Muscle of arm (tissue), 12 donors: Measurements from ENCODE around the gene SPINK5. TPM values are rescaled to one million over a fixed set of nuclear protein-coding genes. Genes with fewer than 3 reads are reported as not detected.

Experiments used
- DNase-seq: peaks from one replicate; pipeline ENCODE4 v3.0.0-alpha.2; 2013
- polyA plus RNA-seq, 12 donors: library from polyadenylated mRNA; unstranded; fragments of 120-200 nt; gene quantifications; one replicate each; pipeline ENCODE4 v1.2.1, GENCODE V29; 2013; ENCODE audit not compliant: insufficient read length in 12 of 12

Gene SPINK5
- polyA plus RNA-seq, 12 donors: 0.07 to 2.3 (median 0.27) TPM; not detected in 5

DNA sequence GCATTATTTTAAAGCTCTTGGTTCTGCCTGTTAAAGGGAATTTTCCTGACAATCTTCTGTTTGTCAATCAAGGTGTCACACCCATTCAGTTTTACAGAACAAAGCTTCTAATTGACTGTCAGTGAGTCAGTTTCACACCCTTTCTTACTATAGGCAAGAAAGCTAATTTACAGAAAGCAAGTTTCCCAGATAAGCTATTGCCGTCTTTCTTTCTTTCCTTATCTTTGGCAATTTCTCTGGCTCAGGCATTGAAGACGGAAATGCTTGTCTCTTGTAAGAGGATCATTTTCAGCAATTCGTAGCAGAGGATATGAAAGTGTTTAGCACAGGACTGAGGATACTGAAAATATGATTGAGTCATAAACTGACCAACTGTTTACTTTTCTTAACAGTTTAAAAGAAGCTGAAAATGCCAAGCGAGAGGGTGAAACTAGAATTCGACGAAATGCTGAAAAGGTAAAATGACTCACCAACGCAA lies 27.0 kb downstream of the SPINK5 start:
- DNase-seq: no peak

DNA sequence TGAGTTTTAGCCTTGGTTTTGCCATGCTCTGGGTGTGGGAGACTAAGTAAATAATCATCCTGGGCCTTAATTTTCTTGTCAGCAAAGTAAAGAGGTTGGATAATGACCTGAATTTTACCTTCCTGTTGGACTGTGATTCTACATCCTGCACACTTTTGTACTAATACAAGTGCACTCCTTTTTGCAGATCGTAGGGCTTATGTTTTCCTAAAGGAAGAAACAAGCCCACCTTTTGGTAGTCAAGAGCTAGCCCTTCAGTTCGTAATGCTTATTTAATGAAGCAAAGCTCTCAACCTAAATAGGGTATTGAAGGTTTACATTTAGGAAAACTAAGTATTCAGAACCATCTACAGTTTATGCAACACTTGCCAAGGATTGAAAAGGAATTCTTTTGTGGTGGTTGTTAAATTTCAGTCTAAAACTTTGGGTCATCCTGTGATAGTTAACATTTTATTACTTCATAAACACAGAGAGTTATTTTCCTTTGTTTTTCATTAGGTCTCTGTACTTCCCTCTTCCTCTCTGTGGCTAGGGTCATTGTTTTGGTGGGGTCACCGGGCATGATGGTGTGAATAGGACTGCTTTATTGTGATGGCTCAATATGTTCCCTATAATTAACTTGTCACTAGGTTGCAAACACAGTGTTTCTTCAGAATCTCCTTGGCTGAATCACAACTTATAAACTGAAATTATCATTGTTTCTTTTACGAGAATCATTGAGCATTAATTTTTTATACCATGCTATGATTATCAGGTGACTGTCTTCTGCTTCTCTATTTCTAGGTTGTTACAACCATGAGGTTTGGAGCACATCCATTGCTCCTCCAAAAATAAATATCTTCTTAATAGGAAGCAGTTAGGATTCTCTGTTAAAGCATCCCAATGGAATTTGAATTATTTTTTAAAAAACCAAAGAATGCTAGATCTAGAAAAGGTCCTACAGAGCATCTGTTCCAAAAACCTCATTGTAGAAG lies 28.5 kb downstream of the SPINK5 start:
- no peak for DNase-seq

- no peak for DNase-seq
Measured at GRCh38 chr5:148094336-148094735, 30.6 kb downstream of the SPINK5 start.

DNA sequence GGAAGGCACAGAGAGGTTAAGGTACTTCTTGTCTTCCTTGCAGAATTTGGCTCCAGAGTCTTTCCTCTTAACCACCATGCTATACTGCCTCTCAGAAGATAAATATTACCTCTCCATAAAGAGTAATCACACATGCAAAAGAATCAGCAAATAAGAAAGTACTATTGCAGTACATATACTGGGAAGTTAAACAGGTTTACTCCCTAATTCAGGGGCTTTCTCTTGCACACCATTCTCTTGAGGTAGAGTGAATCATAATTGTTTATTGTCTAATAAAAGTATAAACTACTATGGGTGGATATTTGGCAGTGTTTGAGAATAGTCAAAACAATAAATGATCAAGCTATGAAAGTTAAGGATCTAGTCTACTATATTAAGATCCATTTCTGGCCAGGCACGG lies 40.4 kb downstream of the SPINK5 start:
- DNase-seq: no peak

GRCh38 chr5:148107608-148108007 lies 43.8 kb downstream of the SPINK5 start:
- no peak for DNase-seq

DNA sequence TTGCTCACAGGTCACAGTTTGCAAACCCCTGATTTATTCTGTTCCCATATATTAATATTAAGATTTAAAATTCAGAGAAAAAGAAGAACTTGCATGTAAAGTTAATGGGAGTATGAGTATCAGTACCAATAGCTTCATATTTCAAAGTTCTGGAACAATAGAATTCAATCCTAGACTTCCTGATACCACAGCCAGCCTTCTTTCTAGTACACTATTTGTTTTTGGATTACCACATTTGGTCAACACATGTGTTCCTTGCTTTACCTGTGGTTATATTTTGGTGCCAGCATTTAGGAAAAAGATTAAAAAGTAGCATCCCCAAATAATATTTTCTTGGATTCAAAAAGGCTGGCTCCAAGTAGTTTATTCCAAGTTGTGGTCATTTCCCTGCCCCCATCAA lies 49.5 kb downstream of the SPINK5 start:
- DNase-seq: no peak

DNA sequence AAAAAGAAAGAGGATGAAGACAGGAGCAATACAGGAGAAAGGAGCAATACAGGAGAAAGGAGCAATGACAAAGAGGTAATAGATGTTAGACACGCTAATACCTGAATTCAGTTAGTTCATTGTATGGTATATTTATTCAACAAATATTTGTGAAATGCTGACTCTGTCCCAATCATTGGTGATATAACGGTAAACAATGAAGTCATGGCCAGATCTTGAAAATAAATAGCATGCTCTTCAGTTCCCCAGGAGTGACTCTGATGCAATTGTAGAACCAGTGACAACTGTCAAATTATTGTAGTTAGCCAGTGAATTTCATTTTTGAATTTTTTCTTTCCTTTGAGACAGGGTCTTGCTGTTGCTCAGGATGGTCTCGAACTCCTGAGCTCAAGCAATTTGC lies 56.5 kb downstream of the SPINK5 start:
- no peak for DNase-seq

DNA sequence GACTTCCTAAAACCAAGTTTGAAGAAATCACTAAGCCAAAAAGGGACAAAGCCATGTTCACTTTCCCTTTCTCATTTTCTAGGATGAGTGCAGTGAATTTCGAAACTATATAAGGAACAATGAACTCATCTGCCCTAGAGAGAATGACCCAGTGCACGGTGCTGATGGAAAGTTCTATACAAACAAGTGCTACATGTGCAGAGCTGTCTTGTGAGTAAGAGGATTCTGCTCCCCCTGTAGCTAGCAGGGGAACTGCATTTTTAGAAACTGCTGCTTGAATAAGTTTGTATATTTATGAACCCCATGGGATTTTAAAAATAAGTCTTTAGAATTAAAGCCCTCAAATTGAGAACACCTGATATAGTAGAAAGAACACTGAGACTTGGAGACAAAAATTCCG lies 61.9 kb downstream of the SPINK5 start:
- DNase-seq: no peak

DNA sequence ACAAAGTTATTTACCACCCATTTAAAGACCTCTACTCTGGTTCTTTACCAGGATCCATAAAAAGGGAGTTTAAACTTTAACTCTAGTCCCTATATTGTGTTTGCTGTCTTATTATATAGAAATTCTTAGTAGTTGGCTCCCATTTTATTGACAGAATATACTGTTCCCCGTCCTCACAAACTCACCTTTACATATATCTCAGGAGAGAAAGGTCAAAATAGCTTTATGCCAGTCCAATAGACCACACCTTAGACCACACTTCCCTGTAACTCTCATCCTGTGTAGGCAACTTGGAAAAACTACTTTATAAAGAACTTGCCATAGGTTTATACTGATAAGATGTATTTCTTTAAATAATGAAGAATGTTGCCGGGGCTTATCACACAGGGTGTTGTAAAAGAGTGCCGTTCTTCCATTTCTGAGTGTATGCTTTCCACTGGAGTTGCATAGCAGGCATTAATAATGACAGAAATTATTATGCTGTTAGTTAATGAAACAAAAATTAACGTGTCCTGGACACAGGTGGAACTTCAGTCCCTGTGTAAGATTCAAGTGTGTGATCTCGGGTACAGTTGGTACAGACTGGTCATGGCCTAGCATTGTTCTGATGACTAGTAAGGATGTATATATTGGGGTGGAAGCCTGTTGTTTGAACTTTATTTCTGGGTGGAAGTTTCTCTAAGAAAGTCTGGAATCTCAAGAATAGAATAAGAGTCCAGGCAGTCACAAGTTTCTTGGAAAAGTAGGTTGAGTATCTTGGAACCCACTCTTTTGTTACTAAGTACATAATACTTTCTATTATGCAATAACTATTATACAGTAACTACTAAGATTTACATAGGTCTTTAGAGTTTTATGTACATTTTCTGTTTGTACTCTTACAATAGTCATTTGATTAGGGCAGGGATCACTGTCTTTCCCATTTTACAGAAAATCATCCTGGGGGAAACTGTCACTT lies 71.6 kb downstream of the SPINK5 start:
- DNase-seq: no peak

- DNase-seq: no peak
Measured at GRCh38 chr5:148140846-148141245, 77.1 kb downstream of the SPINK5 start.

GRCh38 chr5:148141645-148142044 lies 77.9 kb downstream of the SPINK5 start:
- DNase-seq: no peak

GRCh38 chr5:148145916-148146315 lies 82.1 kb downstream of the SPINK5 start:
- DNase-seq: no peak

DNA sequence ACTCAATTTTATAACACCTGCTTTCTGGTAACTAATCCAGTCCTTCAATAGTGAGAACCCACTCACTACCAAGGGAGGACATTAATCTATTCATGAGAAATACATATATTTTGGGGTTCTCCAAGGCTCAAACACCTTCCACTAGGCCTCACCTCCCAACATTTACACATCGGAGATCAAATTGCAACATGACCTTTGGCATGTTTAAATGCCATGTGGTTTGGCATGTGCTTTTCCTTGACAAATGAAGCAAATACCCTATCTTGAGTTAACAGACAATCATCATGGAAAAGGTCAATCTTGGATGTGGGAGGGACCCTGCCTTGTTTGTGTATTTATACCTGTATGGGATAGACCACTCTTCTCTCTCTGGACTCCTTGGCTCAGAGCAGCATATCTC lies 82.7 kb downstream of the SPINK5 start:
- DNase-seq: no peak

- no peak for DNase-seq
Measured at GRCh38 chr5:148147415-148147814, 83.6 kb downstream of the SPINK5 start.

DNA sequence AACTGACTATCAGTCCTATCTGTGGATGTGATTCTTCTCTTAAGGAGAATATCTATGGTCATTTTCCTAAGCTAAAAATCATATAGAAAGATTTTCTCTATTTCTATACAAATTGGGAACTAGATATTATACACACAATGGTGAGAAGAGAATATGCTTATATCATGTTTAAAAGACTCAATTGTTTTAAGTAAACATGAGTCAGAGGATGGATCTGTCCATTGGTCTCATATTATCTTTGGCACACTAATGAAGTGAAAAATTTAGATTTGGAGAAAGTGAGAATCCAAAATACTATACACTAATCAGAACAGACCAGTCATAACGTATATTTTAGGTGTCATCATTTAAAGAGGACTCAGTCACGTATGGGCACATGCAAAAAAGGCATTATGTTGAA lies 88.1 kb downstream of the SPINK5 start:
- no peak for DNase-seq

GRCh38 chr5:148152781-148153180 lies 89.0 kb downstream of the SPINK5 start:
- DNase-seq: no peak

DNA sequence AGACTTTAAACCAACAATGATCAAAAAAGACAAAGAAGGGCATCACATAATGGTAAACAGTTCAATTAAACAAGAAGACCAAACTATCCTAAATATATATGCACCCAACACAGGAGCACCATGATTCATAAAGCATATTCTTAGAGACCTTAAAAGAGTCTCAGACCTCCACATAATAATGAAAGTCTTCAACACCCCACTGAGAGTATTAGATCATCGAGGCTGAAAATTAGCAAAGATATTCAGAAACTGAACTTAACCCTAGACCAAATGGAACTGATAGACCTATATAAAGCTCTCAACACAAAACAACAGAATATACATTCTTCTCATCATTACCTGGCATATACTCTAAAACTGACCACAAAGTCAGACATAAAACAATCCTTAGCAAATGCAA lies 92.8 kb downstream of the SPINK5 start:
- DNase-seq: no peak

GRCh38 chr5:148162038-148162437 lies 98.3 kb downstream of the SPINK5 start:
- no peak for DNase-seq

DNA sequence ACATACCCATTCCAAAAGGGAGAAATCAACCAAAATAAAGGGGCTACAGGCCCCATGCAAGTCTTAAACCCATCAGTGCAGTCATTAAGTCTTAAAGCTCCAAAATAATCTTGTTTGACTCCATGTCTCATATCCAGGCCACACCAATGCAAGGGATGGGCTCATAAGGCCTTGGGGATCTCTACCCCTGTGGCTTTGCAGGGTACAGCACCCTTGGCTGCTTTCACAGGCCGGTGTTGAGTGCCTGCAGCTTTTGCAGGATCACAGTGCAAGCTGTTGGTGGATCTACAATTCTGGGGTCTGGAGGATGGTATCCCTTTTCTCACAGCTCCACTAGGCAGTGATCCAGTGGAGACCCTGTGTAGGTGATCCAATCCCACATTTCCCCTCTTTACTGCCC lies 99.6 kb downstream of the SPINK5 start:
- no peak for DNase-seq

GRCh38 chr5:148166550-148167283 lies 102.9 kb downstream of the SPINK5 start:
- DNase-seq: no peak

DNA sequence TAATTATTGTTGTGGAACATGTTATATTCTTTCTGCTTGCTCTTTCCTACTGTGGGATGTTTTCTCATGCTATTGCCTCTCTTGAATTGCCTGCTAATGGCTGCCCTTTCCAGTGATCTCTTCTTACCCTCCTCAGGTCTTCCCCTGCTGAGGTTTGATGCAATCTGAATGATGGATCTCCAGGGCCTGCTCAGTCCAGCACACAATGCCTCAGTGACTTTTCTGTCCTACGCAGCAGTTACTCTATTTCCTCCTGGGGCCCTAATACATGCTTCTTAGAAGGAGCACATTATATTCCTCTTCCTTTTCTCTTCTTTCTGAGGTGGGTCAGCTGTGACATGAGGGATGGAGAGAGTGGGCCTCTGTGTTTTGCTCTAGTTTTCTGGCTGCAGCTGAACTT lies 104.5 kb downstream of the SPINK5 start, which contains the start of gene SPINK14:
TSS of gene SPINK14 (plus strand) at position 301 of the 400 bp plus-strand sequence. CDS start 1,187 bp downstream, outside the sequence.
- no peak for DNase-seq

- DNase-seq: no peak
Measured at GRCh38 chr5:148172377-148172776, 108.6 kb downstream of the SPINK5 start.
